Stimulated activated CD8-positive, alpha-beta memory T cell treated with anti-CD3 and anti-CD28 coated beads, Interleukin-7, amount 100 ng/mL, for 48 hours (primary cell): ENCODE measurements around the gene FOXJ3.

Experiments used
- DNase-seq, 2 donors: peaks; one replicate each; pipeline ENCODE4 v3.0.0-alpha.2; 2020; ENCODE audit warnings: low read depth in 1 of 2; ENCODE audit errors: extremely low read depth in 1 of 2

The FOXJ3 gene

GRCh38 chr1:42311897-42312296 is 23.1 kb downstream of the FOXJ3 start:
- DNase-seq = no peak

- no peak for DNase-seq
Observed at GRCh38 chr1:42311138-42311537, 23.9 kb downstream of the FOXJ3 start.

GRCh38 chr1:42306977-42307376 is 28.1 kb downstream of the FOXJ3 start:
- DNase-seq = no peak

- DNase-seq = no peak
Observed at GRCh38 chr1:42305639-42306038, 29.4 kb downstream of the FOXJ3 start.

GRCh38 chr1:42302034-42302433 is 33.0 kb downstream of the FOXJ3 start:
- DNase-seq = no peak

- no peak for DNase-seq
Observed at GRCh38 chr1:42298520-42298919, 36.5 kb downstream of the FOXJ3 start.

GRCh38 chr1:42295816-42296215 is 39.2 kb downstream of the FOXJ3 start:
- no peak for DNase-seq

GRCh38 chr1:42290130-42290529 is 44.9 kb downstream of the FOXJ3 start:
- no peak for DNase-seq

- no peak for DNase-seq
Observed at GRCh38 chr1:42288311-42288985, 46.6 kb downstream of the FOXJ3 start.

- DNase-seq = no peak
Observed at GRCh38 chr1:42282867-42283583, 52.0 kb downstream of the FOXJ3 start.

GRCh38 chr1:42282024-42282579 is 52.9 kb downstream of the FOXJ3 start:
- no peak for DNase-seq

- DNase-seq = no peak
Observed at GRCh38 chr1:42280821-42281220, 54.2 kb downstream of the FOXJ3 start.

GRCh38 chr1:42279055-42279454 is 56.0 kb downstream of the FOXJ3 start:
- no peak for DNase-seq

GRCh38 chr1:42272920-42273319 is 62.1 kb downstream of the FOXJ3 start:
- no peak for DNase-seq

GRCh38 chr1:42267904-42268303 is 67.1 kb downstream of the FOXJ3 start:
- DNase-seq = no peak

- DNase-seq = no peak
Observed at GRCh38 chr1:42266253-42267135, 68.5 kb downstream of the FOXJ3 start.

GRCh38 chr1:42264511-42265190 is 70.4 kb downstream of the FOXJ3 start:
- no peak for DNase-seq

- DNase-seq = no peak
Observed at GRCh38 chr1:42263019-42263418, 72.0 kb downstream of the FOXJ3 start.

GRCh38 chr1:42260376-42261070 is 74.5 kb downstream of the FOXJ3 start:
- no peak for DNase-seq

GRCh38 chr1:42259739-42260064 is 75.3 kb downstream of the FOXJ3 start:
- DNase-seq = no peak
